ENCODE results near the gene GRIA3.

GRCh38 chrX:123447506-123447905 lies 263.4 kb downstream of the GRIA3 start:
- TF ChIP-seq POLR2A (IDR thresholded peaks at IDR 0.05; ENCODE audit: low read length), result no peak
- no peak for TF ChIP-seq GATA1 (IDR thresholded peaks at IDR 0.05; ENCODE audit: low read depth, low read length)
